Testis (tissue), 2 donors: ENCODE data around the gene EP400.

Experiments used
- CTCF ChIP-seq, 3 experiments: fragments of 450-650 bp in 2 of 3; fragments of 200-600 bp in 1 of 3; sonication (generic) in 1 of 3; IDR thresholded peaks; one replicate each; pipeline ENCODE4 v1.5.1; 2016 to 2019; ENCODE audit warnings: antibody characterized with exemption in 3 of 3, mild to moderate bottlenecking in 2 of 3, moderate library complexity in 1 of 3
- POLR2A ChIP-seq: fragments of 450-650 bp; IDR thresholded peaks from one replicate; pipeline ENCODE4 v1.6.1; 2017; ENCODE audit warnings: antibody characterized with exemption, mild to moderate bottlenecking, moderate library complexity

GRCh38 chr12:132066345-132066685 is 116.6 kb downstream of the EP400 start:
- TF ChIP-seq CTCF (IDR thresholded peaks at IDR 0.05) = no peak
- TF ChIP-seq POLR2A = no peak
